K562 (cell line): ENCODE measurements around the gene GART. TPM values are rescaled to one million over a fixed set of nuclear protein-coding genes. Genes with fewer than 3 reads are reported as not detected.

Experiments used
- CEBPB ChIP-seq: fragments of 450-650 bp; IDR thresholded peaks from 2 replicates; pipeline ENCODE4 v1.6.1; 2016; ENCODE audit warnings: missing genetic modification characterization, missing compliant biosample characterization
- CEBPG ChIP-seq, 3 experiments: fragments of 200-800 bp in 1 of 3; sonication (Bioruptor generic) in 1 of 3; sonication (generic) in 1 of 3; formaldehyde crosslinking in 1 of 3; IDR thresholded peaks in 2 of 3; conservative IDR thresholded peaks in 1 of 3; 2 replicates each; pipeline versions ENCODE4 v1.6.1 to v1.8.0; 2016 to 2022; ENCODE audit warnings: missing compliant biosample characterization in 2 of 3, missing genetic modification characterization in 2 of 3, mild to moderate bottlenecking in 1 of 3, missing genetic modification reagents in 1 of 3
- HEY1 ChIP-seq: fragments of 250-450 bp; sonication (Bioruptor Pico); IDR thresholded peaks from 2 replicates; pipeline ENCODE4 v1.5.0; 2020; ENCODE audit warnings: mild to moderate bottlenecking, moderate library complexity, borderline replicate concordance
- JUND ChIP-seq, 2 experiments: IDR thresholded peaks; 2 replicates in 1 of 2; 3 replicates in 1 of 2; pipeline ENCODE4 v1.6.1; 2011; ENCODE audit warnings: borderline replicate concordance in 2 of 2, low read depth in 2 of 2, low read length in 2 of 2, improper control_type of control experiment in 1 of 2, missing biosample characterization in 1 of 2, missing genetic modification characterization in 1 of 2, missing genetic modification reagents in 1 of 2
- KLF10 ChIP-seq: fragments of 250-450 bp; sonication (Bioruptor Pico); IDR thresholded peaks from 2 replicates; pipeline ENCODE4 v1.6.1; 2021; ENCODE audit warnings: matching md5 sums
- KLF13 ChIP-seq: fragments of 450-650 bp; IDR thresholded peaks from 2 replicates; pipeline ENCODE4 v1.6.1; 2016; ENCODE audit warnings: missing genetic modification characterization, low read depth, mild to moderate bottlenecking, missing compliant biosample characterization, moderate library complexity, borderline replicate concordance
- NCOA1 ChIP-seq: fragments of 450-650 bp; IDR thresholded peaks from 2 replicates; pipeline ENCODE4 v1.6.1; 2016; ENCODE audit warnings: low read depth
- PYGO2 ChIP-seq: fragments of 450-650 bp; IDR thresholded peaks from 2 replicates; pipeline ENCODE4 v1.6.1; 2016; ENCODE audit warnings: mild to moderate bottlenecking, missing genetic modification characterization, moderate library complexity, missing compliant biosample characterization
- RNF219 ChIP-seq: fragments of 250-450 bp; sonication (Bioruptor Pico); IDR thresholded peaks from 2 replicates; pipeline ENCODE4 v1.5.0; 2022; ENCODE audit warnings: mild to moderate bottlenecking
- SP1 ChIP-seq: sonication (generic); formaldehyde crosslinking; IDR thresholded peaks from 2 replicates; pipeline ENCODE4 v1.8.1; 2022; ENCODE audit warnings: mild to moderate bottlenecking, missing genetic modification reagents
- TCF15 ChIP-seq: fragments of 250-450 bp; sonication (Bioruptor Pico); IDR thresholded peaks from 2 replicates; pipeline ENCODE4 v1.8.0; 2022; ENCODE audit warnings: moderate library complexity, mild to moderate bottlenecking, inconsistent platforms
- TCF7 ChIP-seq: sonication (generic); IDR thresholded peaks from 2 replicates; pipeline ENCODE4 v1.6.1; 2016; ENCODE audit warnings: antibody characterized with exemption, borderline replicate concordance
- TOE1 ChIP-seq, 2 experiments: fragments of 450-650 bp in 1 of 2; sonication (generic) in 1 of 2; formaldehyde crosslinking in 1 of 2; IDR thresholded peaks; 2 replicates each; pipeline versions ENCODE4 v1.7.1 to v1.8.0; 2016 to 2022; ENCODE audit warnings: borderline replicate concordance in 2 of 2, mild to moderate bottlenecking in 2 of 2, antibody characterized with exemption in 1 of 2, inconsistent platforms in 1 of 2, low read depth in 1 of 2, missing genetic modification reagents in 1 of 2, moderate library complexity in 1 of 2
- ZBTB12 ChIP-seq: fragments of 250-450 bp; sonication (Bioruptor Pico); IDR thresholded peaks from 2 replicates; pipeline ENCODE4 v1.4.0; 2020
- ZBTB33 ChIP-seq: sonication (generic); formaldehyde crosslinking; IDR thresholded peaks from 2 replicates; pipeline ENCODE4 v1.8.1; 2023; ENCODE audit warnings: mild to moderate bottlenecking, missing genetic modification reagents
- ZFP1 ChIP-seq: fragments of 450-650 bp; formaldehyde crosslinking; IDR thresholded peaks from 2 replicates; pipeline ENCODE4 v1.4.0; 2020; ENCODE audit warnings: mild to moderate bottlenecking, mixed read lengths
- polyA plus RNA-seq, 8 experiments: library from polyadenylated mRNA; depleted of rRNA in 4 of 8; stranded (reverse) in 5 of 8; unstranded in 3 of 8; fragments of >200 nt; fragmentation: Nextera tagmentation in 2 of 8; fragmentation: Illumina TruSeq in 1 of 8; extraction: Ambion mirVana in 2 of 8; extraction: Trizol in 1 of 8; gene quantifications; 2 replicates each; pipeline versions ENCODE4 v1.2.1 to v1.2.3, GENCODE V29; 2011 to 2014; ENCODE audit warnings: inconsistent platforms in 1 of 8, missing spikeins in 1 of 8
- total RNA-seq, 7 experiments: library from RNA; depleted of rRNA in 6 of 7; stranded (reverse); fragments of >200 nt in 6 of 7; fragmentation: Illumina TruSeq in 2 of 7; extraction: Trizol in 2 of 7; gene quantifications; 2 replicates each; pipeline versions ENCODE4 v1.2.1 to v1.2.3, GENCODE V29; 2011 to 2021; ENCODE audit warnings: low replicate concordance in 1 of 7
- TF ChIP-seq, protein P1 (sequence below): sonication (generic); formaldehyde crosslinking; IDR thresholded peaks from 2 replicates; pipeline ENCODE4 v1.8.0; 2022; ENCODE audit warnings: missing genetic modification reagents, mild to moderate bottlenecking, borderline replicate concordance

GART gene
- total and polyA plus RNA-seq, 9 of the 15 experiments (the other 6 are each of a cell fraction or from before 2014, with no cell fraction given), result 141 to 429 (median 349) TPM

DNA sequence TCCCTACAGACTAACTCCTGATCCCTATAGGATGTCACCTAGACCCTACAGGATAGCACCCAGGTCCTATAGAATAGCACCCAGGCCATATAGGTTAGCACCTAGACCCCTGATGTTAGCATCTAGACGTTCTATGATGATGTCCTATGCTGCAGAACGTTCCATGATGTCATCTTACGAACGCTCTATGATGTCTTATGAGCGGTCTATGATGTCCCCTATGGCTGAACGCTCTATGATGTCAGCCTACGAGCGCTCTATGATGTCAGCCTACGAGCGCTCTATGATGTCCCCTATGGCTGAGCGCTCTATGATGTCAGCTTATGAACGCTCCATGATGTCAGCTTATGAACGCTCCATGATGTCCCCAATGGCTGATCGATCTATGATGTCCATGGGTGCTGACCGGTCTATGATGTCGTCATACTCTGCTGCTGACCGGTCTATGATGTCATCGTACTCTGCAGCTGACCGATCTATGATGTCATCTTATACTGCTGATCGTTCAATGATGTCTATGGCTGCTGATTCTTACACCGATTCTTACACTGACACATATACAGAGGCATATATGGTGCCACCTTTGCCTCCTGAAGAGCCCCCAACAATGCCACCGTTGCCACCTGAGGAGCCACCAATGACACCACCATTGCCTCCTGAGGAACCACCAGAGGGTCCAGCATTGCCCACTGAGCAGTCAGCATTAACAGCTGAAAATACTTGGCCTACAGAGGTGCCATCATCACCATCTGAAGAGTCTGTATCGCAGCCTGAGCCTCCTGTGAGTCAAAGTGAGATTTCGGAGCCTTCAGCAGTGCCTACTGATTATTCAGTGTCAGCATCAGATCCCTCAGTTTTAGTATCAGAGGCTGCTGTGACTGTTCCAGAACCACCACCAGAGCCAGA lies 10.4 kb upstream of the GART start (continued):
- TF ChIP-seq TOE1 (IDR thresholded peaks at IDR 0.05; ENCODE audit: borderline replicate concordance), result no peak
- no peak for TF ChIP-seq TOE1 (CRISPR knock-in tag; IDR thresholded peaks at IDR 0.05; ENCODE audit: borderline replicate concordance, low read depth)
- 0 out of 2 replicates have a peak, but pooled peaks have one; percentile 3 for TF ChIP-seq JUND (IDR thresholded peaks at IDR 0.05; ENCODE audit: borderline replicate concordance, low read depth, low read length)
- TF ChIP-seq JUND (tag; IDR thresholded peaks at IDR 0.05; ENCODE audit: borderline replicate concordance, low read depth, low read length), result peak; percentile 86; the same call in 2 of the 3 replicates
- TF ChIP-seq RNF219 (CRISPR knock-in tag), result no peak
- no peak for TF ChIP-seq KLF13
- peak; percentile 68 for TF ChIP-seq CEBPB (tag)
- TF ChIP-seq ZBTB33 (CRISPR knock-in tag), result peak; percentile 99
- no peak for TF ChIP-seq HEY1
- no peak for TF ChIP-seq KLF10 (CRISPR knock-in tag)
- TF ChIP-seq NCOA1, result peak; percentile 93
- TF ChIP-seq ZFP1 (CRISPR knock-in tag), result no peak
- 0 out of 2 replicates have a peak, but pooled peaks have one; percentile 45 for TF ChIP-seq ZBTB12 (CRISPR knock-in tag)
- TF ChIP-seq CEBPG (CRISPR knock-in tag; IDR thresholded peaks at IDR 0.05), result peak; percentile 43
- no peak for TF ChIP-seq CEBPG (tag; conservative IDR thresholded peaks at IDR 0.05 in 1 of 2, IDR thresholded peaks at IDR 0.05 in 1 of 2)
- no peak for TF ChIP-seq PYGO2 (tag)
- TF ChIP-seq SP1 (CRISPR knock-in tag), result 0 out of 2 replicates have a peak, but pooled peaks have one; percentile 15
- TF ChIP-seq, protein P1, sequence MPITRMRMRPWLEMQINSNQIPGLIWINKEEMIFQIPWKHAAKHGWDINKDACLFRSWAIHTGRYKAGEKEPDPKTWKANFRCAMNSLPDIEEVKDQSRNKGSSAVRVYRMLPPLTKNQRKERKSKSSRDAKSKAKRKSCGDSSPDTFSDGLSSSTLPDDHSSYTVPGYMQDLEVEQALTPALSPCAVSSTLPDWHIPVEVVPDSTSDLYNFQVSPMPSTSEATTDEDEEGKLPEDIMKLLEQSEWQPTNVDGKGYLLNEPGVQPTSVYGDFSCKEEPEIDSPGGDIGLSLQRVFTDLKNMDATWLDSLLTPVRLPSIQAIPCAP (CRISPR knock-in tag), result no peak
- TF ChIP-seq TCF7, result no peak
- TF ChIP-seq TCF15 (CRISPR knock-in tag), result 0 out of 2 replicates have a peak, but pooled peaks have one; percentile 12
